Muscle layer of duodenum (tissue), 2 donors: ENCODE measurements around the gene GDPD4.

Experiments
- H3K27ac ChIP-seq: one replicate; pipeline ENCODE4 v1.7.0; 2013; ENCODE audit warnings: mild to moderate bottlenecking, low read length
- H3K27me3 ChIP-seq: one replicate; pipeline ENCODE4 v1.7.0; 2013; ENCODE audit warnings: low read depth, mild to moderate bottlenecking, control low read depth, low read length
- H3K36me3 ChIP-seq, 2 donors: one replicate each; pipeline ENCODE4 v1.7.0; 2013; ENCODE audit warnings: low read length in 2 of 2, control low read depth in 1 of 2, mild to moderate bottlenecking in 1 of 2; ENCODE audit not compliant: insufficient read depth in 2 of 2, control insufficient read depth in 1 of 2
- H3K4me1 ChIP-seq, 2 donors: one replicate each; pipeline ENCODE4 v1.7.0; 2013; ENCODE audit warnings: low read length in 2 of 2, mild to moderate bottlenecking in 2 of 2, control low read depth in 1 of 2, moderate library complexity in 1 of 2; ENCODE audit not compliant: insufficient read depth in 2 of 2, control insufficient read depth in 1 of 2
- H3K4me3 ChIP-seq, 2 donors: one replicate each; pipeline ENCODE4 v1.7.0; 2013; ENCODE audit warnings: low read length in 2 of 2, low read depth in 1 of 2, mild to moderate bottlenecking in 1 of 2
- H3K9me3 ChIP-seq, 2 donors: one replicate each; pipeline ENCODE4 v1.7.0; 2013; ENCODE audit warnings: low read length in 2 of 2, control low read depth in 1 of 2, mild to moderate bottlenecking in 1 of 2; ENCODE audit not compliant: control insufficient read depth in 1 of 2
- donor health status: healthy.

The GDPD4 gene

GRCh38 chr11:77294040-77294439, 7.4 kb downstream of the GDPD4 start:
- H3K4me1 ChIP-seq = no peaks in the 10 kb centered on the region
- no peak overlapping the region for H3K4me3 ChIP-seq
- H3K36me3 ChIP-seq = no peaks in the 10 kb centered on the region
- H3K9me3 ChIP-seq = peaks cover 0 to 5% of the 10 kb centered on the region in 2 donors
- no peaks in the 10 kb centered on the region for H3K27me3 ChIP-seq
- H3K27ac ChIP-seq = no peak overlapping the region

- Histone ChIP-seq H3K9me3 (peaks cover 0 to 3% of the 10 kb centered on the region in 2 donors), H3K27ac (no peak overlapping the region), H3K36me3 (no peaks in the 10 kb centered on the region), H3K4me1 (no peaks in the 10 kb centered on the region), H3K27me3 (no peaks in the 10 kb centered on the region), H3K4me3 (no peak overlapping the region)
Observed at GRCh38 chr11:77289737-77290136, 11.7 kb downstream of the GDPD4 start.

DNA sequence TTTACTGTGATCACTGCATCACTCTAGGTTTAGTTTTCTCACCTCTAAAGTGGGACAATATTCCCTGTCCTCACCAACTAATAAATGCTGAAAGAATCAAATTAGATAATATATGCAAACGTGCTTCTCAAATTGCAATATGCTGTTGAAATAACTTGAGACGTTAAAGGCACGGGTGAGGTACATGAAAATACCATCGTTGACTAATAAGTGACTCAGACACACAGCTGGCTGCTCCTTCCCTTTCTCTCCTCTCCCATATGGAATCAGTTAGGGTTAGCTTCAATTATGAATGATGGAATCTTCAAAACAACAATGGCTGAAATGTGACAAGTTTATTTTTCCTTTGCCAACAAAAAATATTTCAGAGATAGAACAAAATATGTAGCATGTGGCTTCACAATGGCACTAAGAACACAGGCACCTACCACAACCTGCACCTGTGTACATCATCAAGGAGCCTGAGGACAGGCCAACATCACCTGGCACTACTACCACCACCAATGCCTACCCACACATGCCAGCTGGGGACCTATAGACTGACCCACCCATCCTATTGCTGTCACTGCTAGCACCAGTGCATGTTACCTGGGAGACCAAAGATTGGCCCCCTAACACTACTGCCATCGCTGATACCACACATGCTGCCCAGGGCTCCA, 13.7 kb downstream of the GDPD4 start:
- no peak overlapping the region for H3K4me3 ChIP-seq

DNA sequence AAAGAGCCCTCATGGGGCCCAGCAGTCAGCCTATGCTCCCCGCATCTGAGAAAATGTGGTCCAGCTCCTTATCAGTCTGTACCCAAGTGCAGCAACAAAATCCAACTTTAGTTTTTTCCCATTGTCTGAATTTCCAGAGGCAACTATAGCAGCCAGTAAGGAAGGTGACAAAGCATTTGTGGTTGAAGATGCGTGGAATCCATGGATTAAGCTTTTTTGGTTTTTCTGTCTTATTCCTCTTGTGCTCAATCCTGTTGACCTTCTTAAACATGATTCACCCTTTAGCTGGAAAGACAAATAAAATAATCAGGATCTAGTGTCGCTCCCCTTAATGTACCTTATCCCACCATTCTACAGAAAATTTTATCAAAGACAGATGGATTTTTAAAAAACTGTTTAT, 14.3 kb downstream of the GDPD4 start:
- Histone ChIP-seq H3K27me3 (no peaks in the 10 kb centered on the region), H3K27ac (no peak overlapping the region), H3K4me3 (no peak overlapping the region), H3K9me3 (no peaks in the 10 kb centered on the region), H3K36me3 (no peaks in the 10 kb centered on the region), H3K4me1 (no peaks in the 10 kb centered on the region)

More for the DNA sequence above, 13.7 kb downstream of the GDPD4 start:
- no peaks in the 10 kb centered on the region for H3K4me1 ChIP-seq
- H3K9me3 ChIP-seq = no peaks in the 10 kb centered on the region
- H3K36me3 ChIP-seq = no peaks in the 10 kb centered on the region
- no peak overlapping the region for H3K27ac ChIP-seq
- H3K27me3 ChIP-seq = no peaks in the 10 kb centered on the region

GRCh38 chr11:77284476-77285468, 16.7 kb downstream of the GDPD4 start:
- Histone ChIP-seq H3K27me3 (no peaks in the 10 kb centered on the region), H3K9me3 (no peaks in the 10 kb centered on the region), H3K36me3 (no peaks in the 10 kb centered on the region), H3K4me3 (no peak overlapping the region), H3K4me1 (no peaks in the 10 kb centered on the region), H3K27ac (no peak overlapping the region)

DNA sequence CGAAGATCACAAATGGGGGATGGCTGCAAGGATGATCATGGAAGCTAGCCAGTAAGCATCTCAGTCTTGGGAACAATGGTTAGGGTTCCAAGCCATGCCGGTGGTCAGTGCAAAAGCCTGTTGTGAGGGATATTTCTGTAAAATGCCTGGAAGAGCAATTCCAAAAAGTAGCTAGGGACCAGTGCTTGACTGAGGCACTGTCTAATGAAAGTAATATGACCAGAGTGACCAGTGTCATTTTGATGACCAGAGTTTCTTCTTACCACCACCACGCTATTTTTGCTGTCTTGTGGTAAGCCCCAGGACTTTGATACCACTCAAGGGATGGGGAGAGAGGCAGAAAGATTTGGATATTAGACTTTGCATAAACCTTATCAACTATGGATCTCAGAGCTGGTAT, 18.4 kb downstream of the GDPD4 start:
- Histone ChIP-seq H3K27me3 (no peaks in the 10 kb centered on the region), H3K4me3 (no peak overlapping the region), H3K9me3 (no peaks in the 10 kb centered on the region), H3K36me3 (no peaks in the 10 kb centered on the region), H3K4me1 (no peaks in the 10 kb centered on the region), H3K27ac (no peak overlapping the region)

DNA sequence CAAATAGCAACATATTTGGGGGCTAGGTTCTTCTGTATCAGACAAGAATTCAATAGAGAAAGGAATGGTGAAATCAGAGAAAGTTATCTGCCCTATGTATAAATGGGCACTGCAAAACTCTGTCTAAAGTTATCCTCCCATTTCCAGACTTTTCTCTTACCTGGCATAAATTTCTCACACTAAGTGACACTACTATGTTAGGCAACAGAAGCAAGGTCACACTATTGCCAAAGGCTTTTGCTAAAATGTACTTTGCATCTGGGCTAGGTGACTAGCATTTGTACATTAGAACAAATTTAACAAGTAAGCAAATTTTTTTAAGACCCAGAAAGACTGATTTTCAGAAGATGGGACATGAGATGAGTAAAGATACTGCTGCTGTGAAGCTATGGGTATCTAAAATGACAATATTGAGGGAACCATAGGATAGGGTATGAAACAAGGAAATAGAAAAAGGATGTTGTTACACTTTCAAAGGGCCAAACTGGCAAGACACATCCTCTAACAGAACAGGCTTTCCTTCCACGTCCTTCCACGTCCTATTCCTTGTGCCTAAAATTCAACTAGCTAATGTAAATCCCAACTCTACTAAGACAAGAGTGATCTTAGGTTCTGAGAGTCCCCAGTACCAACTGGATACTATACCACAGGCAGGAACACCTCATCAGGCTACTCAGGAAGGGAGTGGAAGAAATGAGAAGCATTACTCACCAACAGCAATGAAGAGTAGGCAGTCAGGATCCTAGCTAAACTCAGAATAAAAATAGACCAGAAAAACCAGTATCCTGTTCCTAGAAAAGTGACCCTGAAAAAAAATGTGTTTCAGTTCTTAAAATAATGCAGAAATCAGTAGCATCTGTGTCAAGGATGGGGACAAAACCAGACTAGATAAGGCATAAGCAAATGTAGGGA, 22.6 kb downstream of the GDPD4 start:
- Histone ChIP-seq H3K36me3 (no peaks in the 10 kb centered on the region), H3K27me3 (no peaks in the 10 kb centered on the region), H3K4me3 (no peak overlapping the region), H3K4me1 (no peaks in the 10 kb centered on the region), H3K9me3 (no peaks in the 10 kb centered on the region), H3K27ac (no peak overlapping the region)

- Histone ChIP-seq H3K36me3 (no peaks in the 10 kb centered on the region), H3K27ac (no peak overlapping the region), H3K4me1 (no peaks in the 10 kb centered on the region), H3K4me3 (no peak overlapping the region), H3K9me3 (no peaks in the 10 kb centered on the region), H3K27me3 (no peaks in the 10 kb centered on the region)
Observed at GRCh38 chr11:77276271-77276670, 25.2 kb downstream of the GDPD4 start.

DNA sequence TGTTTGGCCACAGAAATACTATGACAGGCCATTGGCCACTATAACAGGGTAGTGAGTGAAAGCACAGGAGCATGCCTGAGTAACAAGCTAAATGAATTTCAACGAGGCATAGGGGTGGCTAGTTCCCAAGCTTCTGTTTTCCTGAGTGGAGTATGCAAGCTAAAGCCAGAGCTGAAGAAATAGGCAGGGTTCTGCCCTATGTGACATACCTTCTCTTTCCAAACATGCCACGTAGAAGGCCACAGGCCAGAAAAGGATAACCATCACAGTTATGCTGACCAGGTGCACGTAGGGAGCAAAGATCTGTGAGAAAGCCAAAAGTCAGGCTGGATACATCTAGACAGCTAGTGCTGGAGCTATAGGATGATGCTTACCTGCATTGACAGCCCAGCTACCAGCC, 30.6 kb downstream of the GDPD4 start:
- H3K36me3 ChIP-seq = no peaks in the 10 kb centered on the region

GRCh38 chr11:77269484-77270123, 31.9 kb downstream of the GDPD4 start:
- Histone ChIP-seq H3K9me3 (no peaks in the 10 kb centered on the region), H3K27me3 (no peaks in the 10 kb centered on the region), H3K4me1 (no peaks in the 10 kb centered on the region), H3K4me3 (no peak overlapping the region), H3K36me3 (no peaks in the 10 kb centered on the region), H3K27ac (no peak overlapping the region)

More for the DNA sequence above, 30.6 kb downstream of the GDPD4 start:
- Histone ChIP-seq H3K9me3 (no peaks in the 10 kb centered on the region), H3K27me3 (no peaks in the 10 kb centered on the region), H3K4me1 (no peaks in the 10 kb centered on the region), H3K27ac (no peak overlapping the region), H3K4me3 (no peak overlapping the region)
